Activated naive CD4-positive, alpha-beta T cell treated with anti-CD3 and anti-CD28 coated beads for 36 hours (primary cell): ENCODE measurements around the gene IL5RA. TPM values are rescaled to one million over a fixed set of nuclear protein-coding genes. Genes with fewer than 3 reads are reported as not detected.

Source experiments
- CTCF ChIA-PET: fragments of 350-600 bp; sonication (Branson Sonifier 250); formaldehyde crosslinking; loops from one replicate; lab custom pipeline; 2021; ENCODE audit warnings: antibody characterized with exemption; lab: Charles Lee
- DNase-seq: peaks from one replicate; pipeline ENCODE4 v3.0.0-alpha.2; 2020
- H3K27ac Mint-ChIP-seq: one replicate; pipeline ENCODE4 v1.8.0; 2021; ENCODE audit warnings: mild to moderate bottlenecking, mixed read lengths
- H3K27me3 Mint-ChIP-seq: one replicate; pipeline ENCODE4 v1.8.0; 2021; ENCODE audit warnings: low read depth, mixed read lengths
- H3K36me3 Mint-ChIP-seq: one replicate; pipeline ENCODE4 v1.8.0; 2021; ENCODE audit warnings: low read depth, mixed read lengths
- H3K4me1 Mint-ChIP-seq: one replicate; pipeline ENCODE4 v1.8.0; 2021; ENCODE audit warnings: low read depth, mixed read lengths
- H3K4me3 Mint-ChIP-seq: one replicate; pipeline ENCODE4 v1.8.0; 2021; ENCODE audit warnings: mild to moderate bottlenecking, moderate library complexity, mixed read lengths
- H3K9me3 Mint-ChIP-seq: one replicate; pipeline ENCODE4 v1.8.0; 2021; ENCODE audit warnings: mixed read lengths
- intact Hi-C: fragments of 100-400 bp; cut with micrococcal nuclease; formaldehyde crosslinking; loops from one replicate; pipeline ENCODE4 v1.15.1; 2023
- total RNA-seq, 2 experiments: library from RNA; stranded (reverse); gene quantifications; one replicate each; pipeline ENCODE4 v1.2.3, GENCODE V29; 2021

IL5RA gene
- total RNA-seq, 2 experiments from 2014 or later = not detected

DNA sequence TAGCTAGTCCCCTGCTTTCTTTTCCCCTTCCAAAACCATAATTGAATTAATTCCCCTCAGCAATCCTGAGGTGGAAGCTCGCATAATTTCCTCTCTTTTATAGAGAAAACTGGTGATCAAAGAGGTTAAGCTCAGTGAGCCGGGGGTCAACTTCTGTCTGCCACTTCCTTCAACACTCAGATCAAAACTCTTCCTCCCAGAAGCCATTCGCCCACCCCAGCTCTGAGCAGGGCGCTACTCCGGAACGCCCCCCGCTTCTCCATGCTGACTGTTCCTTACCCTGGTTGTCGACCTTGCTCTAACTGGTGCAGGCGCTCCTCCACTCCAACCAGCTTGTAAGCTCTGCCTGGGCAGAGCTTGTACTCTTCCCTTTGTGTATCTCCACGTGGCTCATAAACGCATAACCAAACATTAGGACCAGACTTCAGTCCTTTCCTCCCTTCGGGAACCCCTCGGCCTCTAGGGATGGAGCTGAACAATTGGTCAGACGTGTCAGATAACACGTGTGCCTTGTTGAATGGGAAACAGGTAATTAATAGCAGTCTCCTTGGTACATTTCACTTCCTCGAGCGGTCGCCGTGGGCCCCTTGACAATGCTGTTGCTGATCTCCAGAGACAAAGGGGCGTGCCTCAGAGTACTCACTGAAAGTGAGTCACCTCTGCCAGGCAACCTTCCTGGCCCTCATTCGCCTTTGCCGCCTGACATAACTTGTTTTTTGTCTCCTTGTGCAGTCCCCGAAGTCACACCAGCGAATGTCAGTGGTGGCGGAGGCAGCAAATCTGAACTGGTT, 71.8 kb downstream of the IL5RA start:
- CTCF ChIA-PET = interaction anchor here (0.6 kb wide), 1 partner anchor 116 kb away, joined by 3 read pairs; no protein-coding TSS in a partner anchor
- Mint-ChIP-seq H3K36me3 (no peaks in the 10 kb centered on the region), H3K27me3 (peaks cover 5% of the 10 kb centered on the region), H3K4me1 (no peaks in the 10 kb centered on the region), H3K27ac (no peak overlapping the region), H3K4me3 (no peak overlapping the region), H3K9me3 (no peaks in the 10 kb centered on the region)
- DNase-seq = no peak
- intact Hi-C loops = no loop called here

GRCh38 chr3:3037156-3037555, 73.0 kb downstream of the IL5RA start:
- Mint-ChIP-seq H3K4me3 (no peak overlapping the region), H3K36me3 (no peaks in the 10 kb centered on the region), H3K4me1 (no peaks in the 10 kb centered on the region), H3K9me3 (no peaks in the 10 kb centered on the region), H3K27ac (no peak overlapping the region), H3K27me3 (peaks cover 5% of the 10 kb centered on the region)
- DNase-seq = no peak
- CTCF ChIA-PET = no interaction called here
- intact Hi-C loops = no loop called here

DNA sequence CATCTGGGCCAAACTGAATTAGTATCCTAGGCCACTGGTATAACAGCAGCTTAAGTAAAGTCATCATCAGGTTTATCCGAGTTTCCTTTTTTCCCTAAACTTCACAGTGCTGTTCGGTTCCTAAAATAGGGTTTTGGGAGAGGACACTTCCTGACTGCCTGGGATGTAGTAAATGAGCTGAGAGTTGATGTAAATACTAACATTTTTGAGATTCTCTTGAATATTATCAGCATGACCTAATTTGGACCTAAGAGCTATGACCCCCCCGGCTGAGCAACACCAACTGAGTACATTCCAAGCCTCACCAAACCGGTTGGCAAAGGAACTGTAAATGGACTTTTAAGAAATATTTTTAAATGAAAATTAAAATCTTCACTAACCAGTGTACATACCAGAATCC, 78.8 kb downstream of the IL5RA start:
- H3K36me3 Mint-ChIP-seq = no peaks in the 10 kb centered on the region
- DNase-seq = no peak
- intact Hi-C loops = no loop called here
- H3K27me3 Mint-ChIP-seq = no peaks in the 10 kb centered on the region
- CTCF ChIA-PET = no interaction called here
- H3K4me1 Mint-ChIP-seq = peaks cover 11% of the 10 kb centered on the region
- no peak overlapping the region for H3K4me3 Mint-ChIP-seq
- no peak overlapping the region for H3K27ac Mint-ChIP-seq
- H3K9me3 Mint-ChIP-seq = no peaks in the 10 kb centered on the region

- Mint-ChIP-seq H3K4me3 (no peak overlapping the region), H3K9me3 (no peaks in the 10 kb centered on the region), H3K27me3 (no peaks in the 10 kb centered on the region), H3K4me1 (peaks cover 11% of the 10 kb centered on the region), H3K36me3 (no peaks in the 10 kb centered on the region), H3K27ac (no peak overlapping the region)
- CTCF ChIA-PET = no interaction called here
- intact Hi-C loops = loop anchor here (2.0 kb wide), 2 partner anchors 99 to 143 kb away; partner anchors contain the start of gene TRNT1
- no peak for DNase-seq
These were observed 82.1 kb downstream of the IL5RA start for GRCh38 chr3:3027976-3028567.

- H3K36me3 Mint-ChIP-seq = no peaks in the 10 kb centered on the region
- no peaks in the 10 kb centered on the region for H3K9me3 Mint-ChIP-seq
- H3K27ac Mint-ChIP-seq = no peak overlapping the region
- intact Hi-C loops = no loop called here
- CTCF ChIA-PET = no interaction called here
- H3K4me1 Mint-ChIP-seq = peaks cover 9% of the 10 kb centered on the region
- DNase-seq = no peak
- H3K4me3 Mint-ChIP-seq = no peak overlapping the region
- H3K27me3 Mint-ChIP-seq = no peaks in the 10 kb centered on the region
These were observed 86.9 kb downstream of the IL5RA start for GRCh38 chr3:3023111-3023745.

DNA sequence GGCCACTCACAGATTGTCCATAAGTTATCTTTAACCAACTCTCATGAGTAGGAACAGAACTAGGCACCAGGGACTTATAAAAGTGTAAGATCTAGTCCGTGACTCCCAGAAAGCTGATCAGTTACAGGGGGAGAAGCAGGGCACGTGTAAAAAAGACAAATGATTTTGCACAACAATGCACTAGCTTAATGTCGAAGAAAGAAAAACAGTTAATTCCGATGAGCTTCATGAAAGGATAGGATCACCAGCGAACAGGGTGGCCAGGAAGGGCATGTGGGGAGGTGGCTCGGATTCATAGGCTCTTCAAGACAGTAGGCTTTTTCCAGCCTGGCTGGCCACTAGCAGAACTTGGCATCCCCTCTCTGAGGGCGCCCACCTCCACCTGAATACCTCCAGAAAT, 90.0 kb downstream of the IL5RA start:
- H3K36me3 Mint-ChIP-seq = no peaks in the 10 kb centered on the region
- no peak for DNase-seq
- intact Hi-C loops = no loop called here
- no peak overlapping the region for H3K27ac Mint-ChIP-seq
- CTCF ChIA-PET = no interaction called here
- H3K4me3 Mint-ChIP-seq = no peak overlapping the region
- peaks cover 8% of the 10 kb centered on the region for H3K27me3 Mint-ChIP-seq
- H3K9me3 Mint-ChIP-seq = no peaks in the 10 kb centered on the region
- no peaks in the 10 kb centered on the region for H3K4me1 Mint-ChIP-seq

Other genes starting within 250 kb of the IL5RA start
- 10 to 100 TPM; 42.3 to 49.4 TPM for gene TRNT1, start 16.6 kb upstream of the IL5RA start, total RNA-seq
- 10 to 100 TPM; 44.1 to 48.0 TPM for gene CRBN, start 69.3 kb upstream of the IL5RA start, total RNA-seq